T1000 (cell line): ENCODE data around the gene MEI4.
"Not testable (repeated sequence)": the region's sequence is repeated elsewhere in the genome, so short reads cannot be mapped to it uniquely, and the experiment has no call there.

Experiments used
- DNase-seq: peaks from one replicate; lab custom pipeline; 2025; ENCODE audit warnings: mixed read lengths; lab: John Stamatoyannopoulos, UW

Gene MEI4

GRCh38 chr6:77678048-77678447, 25.2 kb downstream of the MEI4 start:
- DNase-seq = no peak

DNA sequence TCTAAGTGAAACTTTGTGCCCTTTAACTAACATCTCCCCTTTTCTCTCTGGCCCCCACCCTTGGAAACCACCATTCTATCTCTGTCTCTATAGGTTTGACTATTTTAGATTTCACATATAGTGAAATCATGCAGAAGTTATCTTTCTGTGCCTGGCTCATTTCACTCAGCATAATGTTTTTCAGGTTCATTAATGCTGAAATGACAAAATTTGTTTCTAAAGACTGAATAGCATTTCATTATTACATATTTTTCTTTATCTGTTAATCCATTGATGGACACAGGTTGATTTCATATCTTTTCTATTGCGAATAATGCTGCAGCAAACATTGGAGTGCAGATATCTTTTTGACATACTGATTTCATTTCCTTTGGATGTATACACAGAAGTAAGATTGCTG, 30.7 kb downstream of the MEI4 start:
- no peak for DNase-seq

DNA sequence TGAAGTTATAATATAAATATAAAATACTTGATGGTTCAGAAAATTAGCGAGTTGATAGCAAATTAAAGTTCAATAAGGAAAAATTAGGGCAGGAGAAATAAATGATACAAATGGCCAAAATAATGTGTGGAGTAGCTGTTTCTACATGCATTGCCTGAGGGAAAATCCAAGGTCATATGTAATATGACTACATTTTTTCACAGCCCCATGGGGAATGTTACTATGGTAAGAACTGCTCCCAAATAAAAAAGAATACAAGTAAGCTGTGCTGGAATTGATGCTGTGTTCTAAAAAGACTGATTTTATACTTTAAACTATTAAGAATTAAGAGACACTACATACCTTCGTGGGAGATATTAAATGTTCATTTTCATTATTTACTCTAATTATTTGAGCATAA, 34.1 kb downstream of the MEI4 start:
- no peak for DNase-seq

DNA sequence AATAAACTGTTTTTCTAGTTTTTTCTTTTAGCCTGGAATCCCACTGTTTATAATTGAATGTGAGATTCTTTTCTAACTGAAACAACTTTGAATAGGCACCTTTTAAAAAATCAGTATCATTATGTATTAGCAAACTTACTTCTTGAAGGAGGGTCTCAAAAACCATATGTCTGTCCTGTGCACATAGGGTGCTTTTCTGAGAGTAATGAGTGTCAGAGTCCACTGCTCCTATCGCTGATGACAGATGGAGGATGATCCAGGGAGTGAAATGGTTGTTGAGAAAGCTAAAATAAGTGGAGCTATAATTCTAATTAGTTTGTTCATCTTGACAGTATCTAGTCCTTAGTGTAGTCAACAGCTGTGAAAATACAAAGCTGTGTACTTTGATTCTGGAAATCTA, 35.8 kb downstream of the MEI4 start:
- no peak for DNase-seq

DNA sequence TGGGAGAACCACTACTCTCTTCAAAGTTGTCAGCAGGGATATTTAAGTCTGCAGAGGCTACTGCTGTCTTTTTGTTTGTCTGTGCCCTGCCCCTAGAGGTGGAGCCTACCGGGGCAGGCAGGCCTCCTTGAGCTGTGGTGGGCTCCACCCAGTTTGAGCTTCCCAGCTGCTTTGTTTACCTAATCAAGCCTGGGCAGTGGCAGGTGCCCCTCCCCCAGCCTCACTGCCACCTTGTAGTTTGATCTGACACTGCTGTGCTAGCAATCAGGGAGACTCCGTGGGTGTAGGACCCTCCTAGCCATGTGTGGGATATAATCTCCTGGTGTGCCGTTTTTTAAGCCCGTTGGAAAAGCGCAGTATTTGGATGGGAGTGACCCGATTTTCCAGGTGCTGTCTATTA, 47.3 kb downstream of the MEI4 start:
- DNase-seq = not testable (repeated sequence)

- DNase-seq = no peak
Measured at GRCh38 chr6:77707603-77708002, 54.8 kb downstream of the MEI4 start.

GRCh38 chr6:77715588-77715987, 62.7 kb downstream of the MEI4 start:
- no peak for DNase-seq

GRCh38 chr6:77716311-77716710, 63.5 kb downstream of the MEI4 start:
- no peak for DNase-seq

DNA sequence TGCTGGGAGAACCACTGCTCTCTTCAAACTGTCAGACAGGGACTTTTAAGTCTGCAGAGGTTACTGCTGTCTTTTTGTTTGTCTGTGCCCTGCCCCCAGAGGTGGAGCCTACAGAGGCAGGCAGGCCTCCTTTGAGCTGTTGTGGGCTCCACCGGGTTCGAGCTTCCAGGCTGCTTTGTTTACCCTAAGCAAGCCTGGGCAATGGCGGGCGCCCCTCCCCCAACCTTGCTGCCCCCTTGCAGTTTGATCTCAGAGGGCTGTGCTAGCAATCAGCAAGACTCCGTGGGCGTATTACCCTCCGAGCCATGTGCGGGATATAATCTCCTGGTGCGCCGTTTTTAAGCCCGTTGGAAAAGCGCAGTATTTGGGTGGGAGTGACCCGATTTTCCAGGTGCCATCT, 83.2 kb downstream of the MEI4 start:
- not testable (repeated sequence) for DNase-seq

- no peak for DNase-seq
Measured at GRCh38 chr6:77740380-77740779, 87.5 kb downstream of the MEI4 start.

- DNase-seq = not testable (repeated sequence)
Measured at GRCh38 chr6:77752156-77752555, 99.3 kb downstream of the MEI4 start.

- no peak for DNase-seq
Measured at GRCh38 chr6:77762386-77762785, 109.5 kb downstream of the MEI4 start.

DNA sequence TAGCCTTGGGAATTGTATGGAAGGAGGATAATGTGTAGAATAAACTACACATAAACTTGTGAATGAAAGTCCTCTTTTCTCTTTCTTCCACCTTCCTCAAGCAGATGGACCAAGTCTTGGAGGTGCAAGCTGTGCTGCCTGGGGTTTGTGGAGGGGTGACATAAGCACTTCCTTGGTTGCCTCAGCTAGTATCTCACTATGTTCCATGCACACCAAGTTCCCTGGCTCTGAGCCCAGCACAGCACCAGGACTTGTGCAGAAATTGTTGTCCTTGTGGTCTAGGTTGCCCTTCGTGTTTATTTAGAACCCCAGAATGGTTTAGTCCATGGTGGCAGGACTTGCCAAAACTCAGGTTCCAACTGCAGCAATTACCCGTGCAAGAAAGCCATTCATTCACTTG, 110.3 kb downstream of the MEI4 start:
- no peak for DNase-seq

GRCh38 chr6:77764364-77764763, 111.5 kb downstream of the MEI4 start:
- DNase-seq = no peak

DNA sequence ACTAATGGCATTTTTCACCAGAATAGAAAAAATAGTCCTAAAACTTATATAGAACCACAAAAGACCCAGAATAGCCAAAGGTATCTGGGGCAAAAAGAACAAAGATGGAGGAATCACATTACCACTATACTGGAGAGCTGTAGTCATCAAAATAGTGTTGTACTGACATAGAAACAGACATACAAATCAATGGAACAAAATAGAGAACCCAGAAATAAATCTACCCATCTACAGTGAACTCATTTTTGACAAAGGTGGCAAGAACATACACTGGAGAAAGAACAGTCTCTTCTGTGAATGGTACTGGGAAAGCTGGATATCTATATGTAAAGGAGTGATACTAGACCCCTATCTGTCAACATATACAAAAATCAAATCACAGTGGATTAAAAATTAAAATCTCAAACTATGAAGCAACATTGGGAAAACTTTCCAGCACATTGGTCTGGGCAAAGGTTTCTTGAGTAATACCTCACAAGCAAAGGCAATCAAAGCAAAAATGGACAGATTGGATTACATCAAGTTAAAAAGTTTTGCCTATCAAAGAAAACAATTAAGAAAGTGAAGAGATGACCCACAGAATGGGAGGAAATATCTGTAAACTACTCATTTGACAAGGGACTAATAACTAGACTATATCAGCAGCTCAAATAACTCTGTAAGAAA, 120.5 kb downstream of the MEI4 start:
- no peak for DNase-seq

DNA sequence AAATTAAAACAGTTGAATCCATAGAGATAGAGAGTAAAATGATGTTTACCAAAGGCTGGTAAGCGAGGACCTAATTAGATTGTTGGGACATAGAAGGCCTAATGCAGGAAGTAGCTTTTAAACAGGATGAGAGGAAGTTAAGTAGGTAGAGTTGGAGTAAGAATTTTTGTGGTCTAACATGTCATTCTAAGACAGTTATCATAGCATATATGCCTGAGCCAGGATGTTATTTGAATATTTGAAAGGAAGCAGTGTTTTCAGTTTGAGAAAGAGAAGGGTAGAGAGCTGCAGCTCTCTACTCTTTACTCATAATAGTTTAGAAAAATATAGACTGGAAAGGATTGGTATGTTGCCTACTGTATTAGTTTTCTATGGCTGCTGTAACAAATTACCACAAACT, 121.6 kb downstream of the MEI4 start:
- DNase-seq = no peak

DNA sequence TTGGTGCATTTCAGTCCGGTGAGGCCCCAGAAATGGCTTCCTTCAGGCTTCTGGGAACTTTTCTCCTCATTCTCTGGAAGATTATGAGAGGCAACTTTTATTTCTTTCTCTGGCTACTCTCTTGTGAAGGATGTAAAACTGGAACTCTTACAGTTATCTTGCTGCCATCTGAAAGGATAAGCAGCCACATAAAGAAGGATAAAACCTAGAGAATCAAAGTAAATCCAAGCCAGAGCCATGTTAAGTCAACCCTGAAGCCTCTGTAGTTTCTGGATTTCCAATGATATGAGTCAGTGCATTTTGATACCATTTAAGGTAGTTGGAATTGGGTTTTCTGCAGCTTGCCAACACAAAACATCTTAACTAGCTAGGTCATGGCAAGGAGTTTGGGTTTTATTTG, 123.6 kb downstream of the MEI4 start:
- no peak for DNase-seq

DNA sequence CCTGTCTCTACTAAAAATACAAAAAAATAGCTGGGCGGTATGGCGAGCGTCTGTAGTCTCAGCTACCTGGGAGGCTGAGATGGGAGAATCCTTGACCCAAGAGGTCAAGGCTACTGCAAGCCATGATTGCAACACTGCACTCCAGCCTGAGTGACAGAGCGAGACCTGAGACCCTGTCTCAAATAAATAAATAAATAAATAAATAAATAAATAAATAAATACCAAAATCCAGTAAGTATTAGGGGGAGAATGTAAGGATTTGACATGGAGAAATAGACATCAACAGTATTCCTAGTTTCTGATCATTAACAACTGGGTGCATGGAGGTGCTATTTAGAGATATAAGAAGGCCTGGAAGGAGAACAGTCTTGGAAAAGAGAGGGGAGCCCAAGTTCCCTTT, 125.7 kb downstream of the MEI4 start:
- DNase-seq = no peak

GRCh38 chr6:77786935-77787629, 134.2 kb downstream of the MEI4 start:
- no peak for DNase-seq

DNA sequence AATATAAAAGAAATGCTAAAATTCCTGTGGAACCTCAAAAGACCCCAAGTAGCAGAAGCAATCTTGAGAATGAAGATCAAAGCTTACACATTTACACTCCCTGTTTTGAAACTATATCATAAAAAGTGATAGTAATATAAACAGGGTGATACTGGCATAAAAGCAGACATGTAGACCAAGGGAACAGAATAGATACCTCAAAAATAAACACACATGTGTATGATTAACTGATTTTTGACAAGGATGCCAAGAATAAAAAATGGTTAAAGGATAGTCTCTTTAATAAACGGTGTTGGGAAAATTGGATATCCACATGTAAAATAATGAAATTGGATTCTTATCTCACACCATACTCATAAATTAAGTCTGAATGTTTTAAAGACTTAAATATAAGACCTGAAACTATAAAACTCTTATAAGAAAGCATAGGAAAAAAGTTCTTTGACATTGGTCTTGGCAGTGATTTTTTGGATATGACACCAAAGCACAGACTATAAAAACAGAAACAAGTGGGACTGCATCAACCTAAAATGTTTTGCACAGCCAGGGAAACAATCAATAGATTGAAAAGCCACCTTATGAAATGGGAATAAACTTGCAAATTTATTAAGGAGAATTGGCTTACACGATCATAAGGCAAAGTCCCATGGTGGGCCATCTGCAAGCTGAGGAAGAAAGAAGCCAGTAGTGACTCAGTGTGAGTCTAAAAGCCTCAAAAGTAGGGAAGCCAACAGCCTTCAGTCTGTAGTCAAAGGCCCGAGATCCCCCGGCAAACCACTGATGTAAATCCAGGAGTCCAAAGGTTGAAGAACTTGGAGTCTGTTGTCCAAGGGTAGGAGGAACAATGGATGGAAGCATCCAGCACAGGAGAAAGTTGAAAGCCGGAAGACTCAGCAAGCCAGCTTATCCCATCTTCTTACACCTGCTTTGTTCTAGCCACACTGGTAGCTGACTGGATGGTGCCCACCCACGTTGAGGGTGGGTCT, 144.3 kb downstream of the MEI4 start:
- no peak for DNase-seq

DNA sequence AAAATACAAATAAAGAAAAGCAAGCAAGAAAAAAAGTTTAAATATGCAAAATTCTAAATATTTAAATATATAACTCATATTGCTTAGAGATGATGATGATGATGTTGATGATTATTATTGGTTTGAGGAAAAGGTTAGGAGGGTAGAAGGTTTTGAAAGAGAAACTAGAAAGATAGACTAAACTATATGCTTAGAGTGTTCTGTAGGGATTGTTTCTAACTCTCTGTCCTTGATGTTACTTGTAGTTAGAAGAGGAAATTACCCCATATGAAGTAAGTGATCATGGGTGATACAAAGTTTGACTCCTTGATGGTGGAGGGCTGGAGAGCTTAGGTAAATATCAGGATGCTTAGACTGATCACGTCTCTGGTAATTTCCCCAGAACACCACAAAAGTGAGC, 159.5 kb downstream of the MEI4 start:
- no peak for DNase-seq

GRCh38 chr6:77813090-77813489, 160.3 kb downstream of the MEI4 start:
- no peak for DNase-seq

DNA sequence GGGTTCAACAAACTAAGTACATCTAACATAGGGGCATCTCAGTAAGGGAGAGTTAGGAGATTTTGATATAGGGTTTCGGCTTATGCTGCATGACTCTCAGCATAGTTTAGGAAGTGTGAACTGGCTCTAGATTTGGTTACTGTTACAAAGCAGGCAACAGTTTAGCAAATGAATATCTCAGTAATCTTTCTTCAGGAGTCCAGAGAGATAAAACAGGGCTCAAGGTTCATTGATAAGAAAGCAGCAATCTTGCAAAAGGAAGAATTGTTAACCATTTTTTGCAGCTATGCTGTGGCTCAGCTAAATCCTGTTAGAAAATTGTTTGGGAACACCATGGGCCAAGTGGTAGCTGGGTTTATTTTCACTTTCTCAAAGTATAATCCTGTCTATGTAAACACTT, 161.3 kb downstream of the MEI4 start:
- no peak for DNase-seq
